ENCODE results near the gene RASGEF1B.

The RASGEF1B gene

DNA sequence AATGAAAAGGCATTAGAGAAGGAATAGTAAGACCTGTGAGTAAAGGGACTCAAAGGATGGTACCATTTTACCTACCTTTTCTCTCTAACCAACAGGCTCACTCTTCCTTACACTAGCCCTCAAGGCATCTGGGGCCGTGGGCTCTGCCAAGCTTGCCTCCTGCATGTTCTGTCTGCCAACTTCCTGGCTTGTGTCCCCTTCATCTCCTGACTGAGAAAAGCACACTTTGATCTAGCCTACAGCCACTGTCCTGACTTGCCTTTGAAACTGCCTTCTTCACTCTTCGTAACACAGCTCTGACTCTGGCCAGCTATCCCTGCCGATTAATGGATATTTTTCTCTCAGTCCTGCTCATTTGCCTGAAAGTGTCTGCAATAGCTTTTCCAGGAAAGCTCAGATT is 76.5 kb downstream of the RASGEF1B start:
- no peaks in the 10 kb centered on the region for H3K9me3 ChIP-seq (ENCODE audit: insufficient read depth, low read length)
- no peak for TF ChIP-seq EZH2phosphoT487 (conservative IDR thresholded peaks at IDR 0.05; ENCODE audit: low read length)
- TF ChIP-seq, protein P1, sequence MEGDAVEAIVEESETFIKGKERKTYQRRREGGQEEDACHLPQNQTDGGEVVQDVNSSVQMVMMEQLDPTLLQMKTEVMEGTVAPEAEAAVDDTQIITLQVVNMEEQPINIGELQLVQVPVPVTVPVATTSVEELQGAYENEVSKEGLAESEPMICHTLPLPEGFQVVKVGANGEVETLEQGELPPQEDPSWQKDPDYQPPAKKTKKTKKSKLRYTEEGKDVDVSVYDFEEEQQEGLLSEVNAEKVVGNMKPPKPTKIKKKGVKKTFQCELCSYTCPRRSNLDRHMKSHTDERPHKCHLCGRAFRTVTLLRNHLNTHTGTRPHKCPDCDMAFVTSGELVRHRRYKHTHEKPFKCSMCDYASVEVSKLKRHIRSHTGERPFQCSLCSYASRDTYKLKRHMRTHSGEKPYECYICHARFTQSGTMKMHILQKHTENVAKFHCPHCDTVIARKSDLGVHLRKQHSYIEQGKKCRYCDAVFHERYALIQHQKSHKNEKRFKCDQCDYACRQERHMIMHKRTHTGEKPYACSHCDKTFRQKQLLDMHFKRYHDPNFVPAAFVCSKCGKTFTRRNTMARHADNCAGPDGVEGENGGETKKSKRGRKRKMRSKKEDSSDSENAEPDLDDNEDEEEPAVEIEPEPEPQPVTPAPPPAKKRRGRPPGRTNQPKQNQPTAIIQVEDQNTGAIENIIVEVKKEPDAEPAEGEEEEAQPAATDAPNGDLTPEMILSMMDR (IDR thresholded peaks at IDR 0.05; ENCODE audit: insufficient read depth, low read length, poor library complexity, severe bottlenecking): no peak
- H3K36me3 ChIP-seq (ENCODE audit: low read length): no peaks in the 10 kb centered on the region
- H2AFZ ChIP-seq (ENCODE audit: low read depth, low read length, severe bottlenecking): no peak overlapping the region
- H3K27me3 ChIP-seq (ENCODE audit: low read length): no peaks in the 10 kb centered on the region
- no peaks in the 10 kb centered on the region for H3K79me2 ChIP-seq (ENCODE audit: insufficient read depth, low read length)
- H3K27ac ChIP-seq (ENCODE audit: low read depth, low read length): no peak overlapping the region
- no peak overlapping the region for H3K4me3 ChIP-seq (ENCODE audit: insufficient read depth, low read length, poor library complexity, severe bottlenecking)
- H4K20me1 ChIP-seq (ENCODE audit: low read depth, low read length): no peaks in the 10 kb centered on the region
- no peaks in the 10 kb centered on the region for H3K9me2 ChIP-seq (replicated peaks; ENCODE audit: insufficient read depth, low read length)
- H3F3A ChIP-seq (ENCODE audit: insufficient read depth): no peaks in the 10 kb centered on the region
- H3K9ac ChIP-seq (ENCODE audit: low read length): no peak overlapping the region
- H3K4me2 ChIP-seq (ENCODE audit: low read depth, low read length, poor library complexity, severe bottlenecking): no peak overlapping the region

DNA sequence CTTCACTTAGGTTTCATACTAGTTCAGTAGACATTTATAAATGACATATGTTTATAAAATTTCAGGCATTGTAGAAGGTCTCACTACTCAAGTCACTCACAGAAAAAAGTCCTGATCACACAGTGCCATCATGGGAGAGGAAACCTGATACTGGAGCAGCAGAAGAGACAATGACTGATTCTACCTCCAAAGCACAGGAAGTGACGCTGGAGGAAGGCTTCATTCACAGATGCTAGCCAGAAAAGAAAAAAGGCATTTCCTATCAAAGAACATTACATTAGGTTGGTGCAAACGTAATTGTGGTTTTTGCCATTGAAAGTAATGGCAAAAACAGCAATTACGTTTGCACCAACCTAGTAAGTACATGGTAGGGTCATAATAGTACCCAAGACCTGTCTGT is 79.5 kb downstream of the RASGEF1B start:
- no peak overlapping the region for H3K4me2 ChIP-seq (ENCODE audit: low read depth, low read length, poor library complexity, severe bottlenecking)
- H3K9me2 ChIP-seq (replicated peaks; ENCODE audit: insufficient read depth, low read length): no peaks in the 10 kb centered on the region
- no peaks in the 10 kb centered on the region for H3F3A ChIP-seq (ENCODE audit: insufficient read depth)
- no peaks in the 10 kb centered on the region for H3K9me3 ChIP-seq (ENCODE audit: insufficient read depth, low read length)
- H3K4me3 ChIP-seq (ENCODE audit: insufficient read depth, low read length, poor library complexity, severe bottlenecking): no peak overlapping the region
- H3K36me3 ChIP-seq (ENCODE audit: low read length): no peaks in the 10 kb centered on the region
- no peaks in the 10 kb centered on the region for H4K20me1 ChIP-seq (ENCODE audit: low read depth, low read length)
- no peaks in the 10 kb centered on the region for H3K79me2 ChIP-seq (ENCODE audit: insufficient read depth, low read length)
- no peak for TF ChIP-seq EZH2phosphoT487 (conservative IDR thresholded peaks at IDR 0.05; ENCODE audit: low read length)
- H3K9ac ChIP-seq (ENCODE audit: low read length): no peak overlapping the region
- no peak overlapping the region for H2AFZ ChIP-seq (ENCODE audit: low read depth, low read length, severe bottlenecking)
- no peak overlapping the region for H3K27ac ChIP-seq (ENCODE audit: low read depth, low read length)
- H3K27me3 ChIP-seq (ENCODE audit: low read length): no peaks in the 10 kb centered on the region

DNA sequence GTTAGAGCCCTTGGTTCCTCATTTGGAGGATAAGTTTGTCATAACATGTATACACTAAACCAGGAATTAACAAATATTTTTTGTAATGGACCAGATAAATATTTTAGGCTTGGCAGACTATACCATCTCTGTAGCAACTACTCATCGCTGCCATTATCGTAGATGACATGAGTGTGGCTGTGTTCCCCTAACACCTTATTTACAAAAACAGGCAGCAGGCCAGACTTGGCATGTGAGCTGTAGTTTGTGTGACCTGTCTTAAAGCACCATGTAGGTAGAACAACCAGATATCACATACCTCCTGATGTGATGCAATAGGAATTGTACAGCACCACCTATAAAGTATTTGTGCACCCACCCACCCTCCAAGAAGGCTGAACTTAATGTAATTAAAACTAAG is 82.0 kb downstream of the RASGEF1B start:
- Histone ChIP-seq H3K27me3 (ENCODE audit: low read length) (no peaks in the 10 kb centered on the region), H3K79me2 (ENCODE audit: insufficient read depth, low read length) (no peaks in the 10 kb centered on the region), H3K4me2 (ENCODE audit: low read depth, low read length, poor library complexity, severe bottlenecking) (no peak overlapping the region), H3K36me3 (ENCODE audit: low read length) (no peaks in the 10 kb centered on the region), H3K9ac (ENCODE audit: low read length) (no peak overlapping the region), H3K27ac (ENCODE audit: low read depth, low read length) (no peak overlapping the region), H4K20me1 (ENCODE audit: low read depth, low read length) (no peaks in the 10 kb centered on the region), H3K4me3 (ENCODE audit: insufficient read depth, low read length, poor library complexity, severe bottlenecking) (no peak overlapping the region), H2AFZ (ENCODE audit: low read depth, low read length, severe bottlenecking) (no peak overlapping the region), H3F3A (ENCODE audit: insufficient read depth) (no peaks in the 10 kb centered on the region), H3K9me3 (ENCODE audit: insufficient read depth, low read length) (no peaks in the 10 kb centered on the region), H3K9me2 (replicated peaks; ENCODE audit: insufficient read depth, low read length) (no peaks in the 10 kb centered on the region)
- TF ChIP-seq, protein P1 (IDR thresholded peaks at IDR 0.05; ENCODE audit: insufficient read depth, low read length, poor library complexity, severe bottlenecking): no peak
- TF ChIP-seq EZH2phosphoT487 (conservative IDR thresholded peaks at IDR 0.05; ENCODE audit: low read length): no peak

DNA sequence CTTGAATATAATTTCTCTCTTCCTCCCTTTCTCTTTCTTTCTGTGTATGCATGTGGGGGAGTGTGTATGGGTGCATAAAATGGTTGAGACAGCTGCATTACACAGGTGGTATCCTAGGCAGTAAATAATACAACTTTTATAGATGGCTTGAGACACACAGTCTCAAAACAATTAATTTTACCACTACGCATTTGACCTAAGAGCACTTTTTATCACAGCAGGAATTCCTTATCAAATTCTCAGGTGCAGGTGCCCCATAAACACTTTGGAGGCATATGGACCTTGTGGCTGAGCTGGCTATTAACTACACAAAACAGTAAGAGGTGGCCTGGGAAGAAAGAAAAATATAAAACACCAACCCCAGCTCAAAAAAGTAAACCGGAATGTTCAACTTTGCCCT is 91.3 kb downstream of the RASGEF1B start:
- Histone ChIP-seq H3K9ac (ENCODE audit: low read length) (no peak overlapping the region), H3K79me2 (ENCODE audit: insufficient read depth, low read length) (no peaks in the 10 kb centered on the region), H3K27me3 (ENCODE audit: low read length) (no peaks in the 10 kb centered on the region), H3K4me2 (ENCODE audit: low read depth, low read length, poor library complexity, severe bottlenecking) (no peak overlapping the region), H3K36me3 (ENCODE audit: low read length) (no peaks in the 10 kb centered on the region), H3K9me2 (replicated peaks; ENCODE audit: insufficient read depth, low read length) (no peaks in the 10 kb centered on the region), H3K9me3 (ENCODE audit: insufficient read depth, low read length) (no peaks in the 10 kb centered on the region), H3F3A (ENCODE audit: insufficient read depth) (no peaks in the 10 kb centered on the region), H2AFZ (ENCODE audit: low read depth, low read length, severe bottlenecking) (no peak overlapping the region), H3K27ac (ENCODE audit: low read depth, low read length) (no peak overlapping the region), H3K4me3 (ENCODE audit: insufficient read depth, low read length, poor library complexity, severe bottlenecking) (no peak overlapping the region), H4K20me1 (ENCODE audit: low read depth, low read length) (no peaks in the 10 kb centered on the region)
- TF ChIP-seq EZH2phosphoT487 (conservative IDR thresholded peaks at IDR 0.05; ENCODE audit: low read length): no peak
- TF ChIP-seq, protein P1 (IDR thresholded peaks at IDR 0.05; ENCODE audit: insufficient read depth, low read length, poor library complexity, severe bottlenecking): no peak
